Bronchial epithelial cell (primary cell): ENCODE measurements around the gene VEGFD. TPM values are rescaled to one million over a fixed set of nuclear protein-coding genes. Genes with fewer than 3 reads are reported as not detected.

ENCODE experiments used
- DNase-seq: peaks from one replicate; pipeline ENCODE4 v3.0.0-alpha.2; 2010; ENCODE audit warnings: low read depth
- FAIRE-seq: peaks from 2 replicates; lab custom pipeline; 2011; peaks lifted over from hg19 to GRCh38; lab: Jason Lieb, UNC
- H3K27me3 ChIP-seq: 2 replicates; pipeline ENCODE4 v1.5.1; 2011; ENCODE audit warnings: low read length; ENCODE audit not compliant: control insufficient read depth, insufficient read depth
- H3K36me3 ChIP-seq: 2 replicates; pipeline ENCODE4 v1.5.1; 2011; ENCODE audit warnings: low read length; ENCODE audit not compliant: control insufficient read depth, insufficient read depth
- H3K4me3 ChIP-seq: 2 replicates; pipeline ENCODE4 v1.5.1; 2011; ENCODE audit warnings: mild to moderate bottlenecking, low read depth, low read length, control low read depth
- CTCF ChIP-seq: IDR thresholded peaks from 2 replicates; pipeline ENCODE4 v1.5.1; 2011; ENCODE audit warnings: mild to moderate bottlenecking, moderate library complexity, low read length, control low read depth, inconsistent platforms; ENCODE audit not compliant: insufficient read depth, severe bottlenecking
- total RNA-seq: library from RNA; depleted of rRNA; stranded (reverse); fragments of >200 nt; gene quantifications from 2 replicates; pipeline ENCODE4 v1.2.1, GENCODE V29; 2014

The VEGFD gene
- total RNA-seq, 1 donor from 2014 or later = 0.26 TPM

- FAIRE-seq = no peak
- DNase-seq = no peak
- Histone ChIP-seq H3K36me3 (no peaks in the 10 kb centered on the region), H3K27me3 (no peaks in the 10 kb centered on the region), H3K4me3 (no peak overlapping the region)
- TF ChIP-seq CTCF = no peak
Observed at GRCh38 chrX:15405846-15406245, 21.6 kb upstream of the VEGFD start.

GRCh38 chrX:15404401-15405096 is 20.3 kb upstream of the VEGFD start:
- no peak for TF ChIP-seq CTCF
- H3K27me3 ChIP-seq = no peaks in the 10 kb centered on the region
- H3K36me3 ChIP-seq = no peaks in the 10 kb centered on the region
- H3K4me3 ChIP-seq = no peak overlapping the region
- DNase-seq (no peak), FAIRE-seq (no peak)

- DNase-seq = no peak
- FAIRE-seq = no peak
- no peaks in the 10 kb centered on the region for H3K36me3 ChIP-seq
Observed at GRCh38 chrX:15401378-15401777, 17.2 kb upstream of the VEGFD start.

GRCh38 chrX:15399962-15400391 is 15.8 kb upstream of the VEGFD start:
- no peaks in the 10 kb centered on the region for H3K36me3 ChIP-seq
- no peaks in the 10 kb centered on the region for H3K27me3 ChIP-seq
- no peak overlapping the region for H3K4me3 ChIP-seq
- no peak for FAIRE-seq
- no peak for DNase-seq
- TF ChIP-seq CTCF = no peak

More at GRCh38 chrX:15401378-15401777, 17.2 kb upstream of the VEGFD start:
- no peak for TF ChIP-seq CTCF
- Histone ChIP-seq H3K27me3 (no peaks in the 10 kb centered on the region), H3K4me3 (no peak overlapping the region)

- Histone ChIP-seq H3K36me3 (peaks cover 2% of the 10 kb centered on the region), H3K27me3 (no peaks in the 10 kb centered on the region), H3K4me3 (no peak overlapping the region)
- DNase-seq (no peak), FAIRE-seq (peak; percentile 23)
- TF ChIP-seq CTCF = no peak
Observed at GRCh38 chrX:15398874-15399273, 14.7 kb upstream of the VEGFD start.

GRCh38 chrX:15395789-15396188 is 11.6 kb upstream of the VEGFD start:
- TF ChIP-seq CTCF = no peak
- FAIRE-seq (no peak), DNase-seq (no peak)
- Histone ChIP-seq H3K36me3 (peaks cover 2% of the 10 kb centered on the region), H3K27me3 (no peaks in the 10 kb centered on the region), H3K4me3 (no peak overlapping the region)
